Measurements from ENCODE around the gene TREML2.
"Not testable (repeated sequence)": the region's sequence is repeated elsewhere in the genome, so short reads cannot be mapped to it uniquely, and the experiment has no call there.

Gene TREML2

GRCh38 chr6:41200901-41201763 is at the start of gene TREML2:
Gene TREML2, minus strand, starts transcription at chr6:41201149. Its CDS starts 141 bp downstream, at chr6:41201008.
- DNase-seq (ENCODE audit: low spot score): no peak

GRCh38 chr6:41247882-41248705 is 47.1 kb upstream of the TREML2 start:
- no peak for DNase-seq (ENCODE audit: low spot score)

GRCh38 chr6:41247288-41247865 is 46.4 kb upstream of the TREML2 start:
- DNase-seq (ENCODE audit: low spot score): no peak

GRCh38 chr6:41246529-41246928 is 45.6 kb upstream of the TREML2 start:
- not testable (repeated sequence) for DNase-seq (ENCODE audit: low spot score)

GRCh38 chr6:41239467-41240159 is 38.7 kb upstream of the TREML2 start:
- no peak for DNase-seq (ENCODE audit: low spot score)

GRCh38 chr6:41237128-41237527 is 36.2 kb upstream of the TREML2 start:
- no peak for DNase-seq (ENCODE audit: low spot score)

GRCh38 chr6:41236276-41236675 is 35.3 kb upstream of the TREML2 start:
- no peak for DNase-seq (ENCODE audit: low spot score)

GRCh38 chr6:41232667-41233066 is 31.7 kb upstream of the TREML2 start:
- no peak for DNase-seq (ENCODE audit: low spot score)

GRCh38 chr6:41231246-41231645 is 30.3 kb upstream of the TREML2 start:
- no peak for DNase-seq (ENCODE audit: low spot score)

- no peak for DNase-seq (ENCODE audit: low spot score)
Observed at GRCh38 chr6:41229721-41230120, 28.8 kb upstream of the TREML2 start.

GRCh38 chr6:41228616-41229015 is 27.7 kb upstream of the TREML2 start:
- DNase-seq (ENCODE audit: low spot score): no peak

- DNase-seq (ENCODE audit: low spot score): no peak
Observed at GRCh38 chr6:41228096-41228495, 27.1 kb upstream of the TREML2 start, which contains the start of gene TREML4. Gene TREML4, plus strand, starts transcription at chr6:41228349. Its CDS starts 79 bp downstream, at chr6:41228428.

- no peak for DNase-seq (ENCODE audit: low spot score)
Observed at GRCh38 chr6:41226752-41227151, 25.8 kb upstream of the TREML2 start.

- DNase-seq (ENCODE audit: low spot score): no peak
Observed at GRCh38 chr6:41224800-41225199, 23.9 kb upstream of the TREML2 start.

- no peak for DNase-seq (ENCODE audit: low spot score)
Observed at GRCh38 chr6:41222513-41222912, 21.6 kb upstream of the TREML2 start.

- DNase-seq (ENCODE audit: low spot score): no peak
Observed at GRCh38 chr6:41222045-41222444, 21.1 kb upstream of the TREML2 start.

- no peak for DNase-seq (ENCODE audit: low spot score)
Observed at GRCh38 chr6:41216616-41217015, 15.7 kb upstream of the TREML2 start.

GRCh38 chr6:41215777-41216176 is 14.8 kb upstream of the TREML2 start:
- DNase-seq (ENCODE audit: low spot score): no peak

GRCh38 chr6:41214559-41215238 is 13.8 kb upstream of the TREML2 start:
- DNase-seq (ENCODE audit: low spot score): no peak

GRCh38 chr6:41209547-41210320 is 8.8 kb upstream of the TREML2 start:
- DNase-seq (ENCODE audit: low spot score): no peak
